Tibial nerve (tissue), 4 donors: Measurements from ENCODE around the gene JARID2.

Source experiments
- EP300 ChIP-seq, 2 donors: sonication (generic); formaldehyde crosslinking; IDR thresholded peaks; one replicate each; pipeline ENCODE4 v1.6.1; 2017; ENCODE audit warnings: antibody characterized with exemption in 2 of 2, mild to moderate bottlenecking in 1 of 2
- POLR2A ChIP-seq, 2 donors: fragments of 450-650 bp; IDR thresholded peaks; one replicate each; pipeline ENCODE4 v1.6.1; 2017; ENCODE audit warnings: antibody characterized with exemption in 2 of 2, mild to moderate bottlenecking in 2 of 2, moderate library complexity in 2 of 2
- TF ChIP-seq, protein P1 (sequence below), 5 experiments: fragments of 200-600 bp in 3 of 5; fragments of 450-650 bp in 2 of 5; sonication (generic) in 3 of 5; IDR thresholded peaks; one replicate each; pipeline ENCODE4 v1.5.1; 2016 to 2019; ENCODE audit warnings: antibody characterized with exemption in 5 of 5, mild to moderate bottlenecking in 3 of 5, moderate library complexity in 2 of 5

DNA sequence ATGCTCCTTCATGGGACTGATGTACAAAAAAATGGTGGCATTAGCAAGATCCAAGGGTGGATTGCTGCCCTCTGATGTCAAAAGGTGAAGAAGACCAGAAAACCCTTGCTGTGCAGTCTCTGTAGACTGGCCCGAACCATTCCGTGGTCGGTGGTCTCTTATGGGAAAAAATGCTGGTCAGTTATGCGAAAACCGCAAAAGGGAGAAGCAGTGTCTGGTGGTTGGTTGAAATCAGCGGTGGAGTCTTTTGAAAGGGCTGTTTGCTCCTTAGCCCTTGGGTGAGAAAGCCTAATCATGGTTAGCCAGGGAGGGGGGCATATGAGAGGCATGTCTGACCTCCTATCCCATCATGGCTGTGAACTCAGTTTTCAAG is 308.8 kb downstream of the JARID2 start:
- TF ChIP-seq, protein P1, sequence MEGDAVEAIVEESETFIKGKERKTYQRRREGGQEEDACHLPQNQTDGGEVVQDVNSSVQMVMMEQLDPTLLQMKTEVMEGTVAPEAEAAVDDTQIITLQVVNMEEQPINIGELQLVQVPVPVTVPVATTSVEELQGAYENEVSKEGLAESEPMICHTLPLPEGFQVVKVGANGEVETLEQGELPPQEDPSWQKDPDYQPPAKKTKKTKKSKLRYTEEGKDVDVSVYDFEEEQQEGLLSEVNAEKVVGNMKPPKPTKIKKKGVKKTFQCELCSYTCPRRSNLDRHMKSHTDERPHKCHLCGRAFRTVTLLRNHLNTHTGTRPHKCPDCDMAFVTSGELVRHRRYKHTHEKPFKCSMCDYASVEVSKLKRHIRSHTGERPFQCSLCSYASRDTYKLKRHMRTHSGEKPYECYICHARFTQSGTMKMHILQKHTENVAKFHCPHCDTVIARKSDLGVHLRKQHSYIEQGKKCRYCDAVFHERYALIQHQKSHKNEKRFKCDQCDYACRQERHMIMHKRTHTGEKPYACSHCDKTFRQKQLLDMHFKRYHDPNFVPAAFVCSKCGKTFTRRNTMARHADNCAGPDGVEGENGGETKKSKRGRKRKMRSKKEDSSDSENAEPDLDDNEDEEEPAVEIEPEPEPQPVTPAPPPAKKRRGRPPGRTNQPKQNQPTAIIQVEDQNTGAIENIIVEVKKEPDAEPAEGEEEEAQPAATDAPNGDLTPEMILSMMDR (IDR thresholded peaks at IDR 0.05), result no peak
- TF ChIP-seq POLR2A (IDR thresholded peaks at IDR 0.05) (no peak), EP300 (IDR thresholded peaks at IDR 0.05) (no peak)
